Liver (tissue), 9 donors: ENCODE measurements around the gene MGAT5. TPM values are rescaled to one million over a fixed set of nuclear protein-coding genes. Genes with fewer than 3 reads are reported as not detected.

ENCODE experiments used
- DNase-seq: peaks from one replicate; pipeline ENCODE4 v3.0.0-alpha.2; 2017; ENCODE audit warnings: low spot score
- H3K27ac ChIP-seq, 2 donors: one replicate each; pipeline ENCODE4 v1.7.0; 2013; ENCODE audit warnings: inconsistent platforms in 2 of 2, low read length in 2 of 2, control low read depth in 1 of 2, low read depth in 1 of 2, mild to moderate bottlenecking in 1 of 2
- H3K27me3 ChIP-seq, 4 donors: one replicate each; pipeline versions ENCODE4 v1.6.1 to v1.7.0; 2013; ENCODE audit warnings: low read length in 3 of 4, inconsistent platforms in 1 of 4, mild to moderate bottlenecking in 1 of 4, moderate library complexity in 1 of 4; ENCODE audit not compliant: control insufficient read depth in 4 of 4, insufficient read depth in 4 of 4
- H3K36me3 ChIP-seq, 4 donors: one replicate each; pipeline versions ENCODE4 v1.6.1 to v1.7.0; 2013; ENCODE audit warnings: low read length in 3 of 4, mild to moderate bottlenecking in 3 of 4, low read depth in 1 of 4, moderate library complexity in 1 of 4; ENCODE audit not compliant: control insufficient read depth in 4 of 4, insufficient read depth in 3 of 4
- H3K4me1 ChIP-seq, 4 donors: one replicate each; pipeline versions ENCODE4 v1.6.1 to v1.7.0; 2013; ENCODE audit warnings: low read length in 3 of 4, mild to moderate bottlenecking in 3 of 4, moderate library complexity in 1 of 4; ENCODE audit not compliant: control insufficient read depth in 4 of 4, insufficient read depth in 4 of 4
- H3K4me3 ChIP-seq, 3 donors: one replicate each; pipeline versions ENCODE4 v1.6.1 to v1.7.0; 2013; ENCODE audit warnings: low read length in 3 of 3, control low read depth in 1 of 3, low read depth in 1 of 3, mild to moderate bottlenecking in 1 of 3
- H3K9ac ChIP-seq, 2 donors: one replicate each; pipeline ENCODE4 v1.7.0; 2013; ENCODE audit warnings: low read length in 2 of 2, mild to moderate bottlenecking in 2 of 2, moderate library complexity in 2 of 2, control low read depth in 1 of 2, low read depth in 1 of 2
- H3K9me3 ChIP-seq, 4 donors: one replicate each; pipeline versions ENCODE4 v1.6.1 to v1.7.0; 2013; ENCODE audit warnings: low read length in 3 of 4; ENCODE audit not compliant: control insufficient read depth in 4 of 4
- FOXA1 ChIP-seq: IDR thresholded peaks from 2 replicates; pipeline ENCODE4 v1.6.1; 2016; ENCODE audit warnings: antibody characterized with exemption
- FOXA2 ChIP-seq: IDR thresholded peaks from 2 replicates; pipeline ENCODE4 v1.6.1; 2016; ENCODE audit warnings: antibody characterized with exemption
- GABPA ChIP-seq, 2 donors: IDR thresholded peaks in 1 of 2; conservative IDR thresholded peaks in 1 of 2; 2 replicates each; pipeline ENCODE4 v1.6.1; 2016; ENCODE audit warnings: antibody characterized with exemption in 2 of 2, mild to moderate bottlenecking in 1 of 2, moderate library complexity in 1 of 2
- HNF4A ChIP-seq, 2 donors: conservative IDR thresholded peaks; 2 replicates each; pipeline ENCODE4 v1.6.1; 2016; ENCODE audit warnings: antibody characterized with exemption in 2 of 2, mild to moderate bottlenecking in 2 of 2
- HNF4G ChIP-seq: IDR thresholded peaks from 2 replicates; pipeline ENCODE4 v1.6.1; 2016; ENCODE audit warnings: antibody characterized with exemption
- JUND ChIP-seq, 2 donors: IDR thresholded peaks; 2 replicates each; pipeline ENCODE4 v1.6.1; 2016; ENCODE audit warnings: antibody characterized with exemption in 2 of 2
- NR2F2 ChIP-seq: IDR thresholded peaks from 2 replicates; pipeline ENCODE4 v1.6.1; 2016; ENCODE audit warnings: antibody characterized with exemption
- RAD21 ChIP-seq, 2 donors: IDR thresholded peaks; 2 replicates each; pipeline ENCODE4 v1.6.1; 2016; ENCODE audit warnings: antibody characterized with exemption in 2 of 2, mild to moderate bottlenecking in 2 of 2
- RXRA ChIP-seq, 2 donors: IDR thresholded peaks; 2 replicates each; pipeline ENCODE4 v1.6.1; 2017 to 2018; ENCODE audit warnings: antibody characterized with exemption in 2 of 2, mild to moderate bottlenecking in 1 of 2
- SP1 ChIP-seq: IDR thresholded peaks from 2 replicates; pipeline ENCODE4 v1.6.1; 2018; ENCODE audit warnings: antibody characterized with exemption, mild to moderate bottlenecking
- TAF1 ChIP-seq: conservative IDR thresholded peaks from 2 replicates; pipeline ENCODE4 v1.6.1; 2016; ENCODE audit warnings: antibody characterized with exemption, mild to moderate bottlenecking
- YY1 ChIP-seq: IDR thresholded peaks from 2 replicates; pipeline ENCODE4 v1.6.1; 2016; ENCODE audit warnings: antibody characterized with exemption, mild to moderate bottlenecking
- WGBS: extraction: QIAGEN DNeasy Blood & Tissue Kit; methylation state at CpG from one replicate; pipeline ENCODE4 v1.1.7; 2013; 5-methylcytosine and 5-hydroxymethylcytosine counted together
- polyA plus RNA-seq, 2 donors: library from polyadenylated mRNA; stranded (reverse) in 1 of 2; unstranded in 1 of 2; fragments of 200-250 nt in 1 of 2; fragments of >200 nt in 1 of 2; fragmentation: Nextera tagmentation in 1 of 2; extraction: Ambion mirVana in 1 of 2; gene quantifications; one replicate each; pipeline versions ENCODE4 v1.2.1 to v1.2.3, GENCODE V29; 2013 to 2015
- total RNA-seq, 2 donors: library from RNA; depleted of rRNA; stranded (reverse); fragments of >200 nt; gene quantifications; one replicate each; pipeline ENCODE4 v1.2.3, GENCODE V29; 2014
- TF ChIP-seq, protein P1 (sequence below): fragments of 150-350 bp; IDR thresholded peaks from 2 replicates; pipeline ENCODE4 v1.5.1; 2017; ENCODE audit warnings: improper control_type of control experiment, low read depth, low read length; ENCODE audit not compliant: missing input control
- TF ChIP-seq, protein P2 (sequence below): IDR thresholded peaks from 2 replicates; pipeline ENCODE4 v1.6.1; 2016; ENCODE audit warnings: antibody characterized with exemption
- TF ChIP-seq, protein P3 (sequence below): IDR thresholded peaks from 2 replicates; pipeline ENCODE4 v1.6.1; 2016; ENCODE audit warnings: antibody characterized with exemption, mild to moderate bottlenecking
- TF ChIP-seq, protein P4 (sequence below): IDR thresholded peaks from 2 replicates; pipeline ENCODE4 v1.6.1; 2016; ENCODE audit warnings: antibody characterized with exemption
- TF ChIP-seq, protein P5 (sequence below): IDR thresholded peaks from 2 replicates; pipeline ENCODE4 v1.6.1; 2016; ENCODE audit warnings: antibody characterized with exemption
- donor health status: healthy.
- donor health status: healthy.
- donor health status: healthy.
- donor health status: healthy.
- donor health status: healthy.

The MGAT5 gene
- total and polyA plus RNA-seq, 4 donors, result 1.8 to 12.7 (median 5.6) TPM

DNA sequence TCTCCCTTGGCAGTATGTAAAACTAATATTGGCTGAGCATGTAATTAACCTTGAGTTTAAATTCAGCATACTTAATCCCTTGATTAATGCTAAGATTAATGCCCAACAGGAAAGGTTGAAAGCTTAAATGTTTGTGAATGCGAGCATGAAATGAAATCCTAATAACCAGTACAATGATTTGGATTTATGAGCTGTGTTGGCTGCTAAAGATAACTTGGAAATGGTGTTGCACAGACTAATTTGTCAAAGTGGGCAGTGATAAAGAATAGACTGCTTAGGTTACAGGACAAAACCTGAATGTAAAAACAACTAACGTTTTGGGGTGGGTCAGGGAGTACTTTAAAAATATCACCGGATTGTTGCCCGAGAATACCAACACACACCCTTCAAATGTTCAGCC is 70.6 kb downstream of the MGAT5 start:
- no peak for TF ChIP-seq SP1
- no peak for TF ChIP-seq GABPA (IDR thresholded peaks at IDR 0.05 in 1 of 2, conservative IDR thresholded peaks at IDR 0.05 in 1 of 2)
- no peak for TF ChIP-seq RXRA (IDR thresholded peaks at IDR 0.05)
- TF ChIP-seq, protein P1, sequence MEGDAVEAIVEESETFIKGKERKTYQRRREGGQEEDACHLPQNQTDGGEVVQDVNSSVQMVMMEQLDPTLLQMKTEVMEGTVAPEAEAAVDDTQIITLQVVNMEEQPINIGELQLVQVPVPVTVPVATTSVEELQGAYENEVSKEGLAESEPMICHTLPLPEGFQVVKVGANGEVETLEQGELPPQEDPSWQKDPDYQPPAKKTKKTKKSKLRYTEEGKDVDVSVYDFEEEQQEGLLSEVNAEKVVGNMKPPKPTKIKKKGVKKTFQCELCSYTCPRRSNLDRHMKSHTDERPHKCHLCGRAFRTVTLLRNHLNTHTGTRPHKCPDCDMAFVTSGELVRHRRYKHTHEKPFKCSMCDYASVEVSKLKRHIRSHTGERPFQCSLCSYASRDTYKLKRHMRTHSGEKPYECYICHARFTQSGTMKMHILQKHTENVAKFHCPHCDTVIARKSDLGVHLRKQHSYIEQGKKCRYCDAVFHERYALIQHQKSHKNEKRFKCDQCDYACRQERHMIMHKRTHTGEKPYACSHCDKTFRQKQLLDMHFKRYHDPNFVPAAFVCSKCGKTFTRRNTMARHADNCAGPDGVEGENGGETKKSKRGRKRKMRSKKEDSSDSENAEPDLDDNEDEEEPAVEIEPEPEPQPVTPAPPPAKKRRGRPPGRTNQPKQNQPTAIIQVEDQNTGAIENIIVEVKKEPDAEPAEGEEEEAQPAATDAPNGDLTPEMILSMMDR, result no peak
- no peak for TF ChIP-seq RAD21 (IDR thresholded peaks at IDR 0.05)
- TF ChIP-seq FOXA2, result no peak
- TF ChIP-seq FOXA1, result no peak
- TF ChIP-seq, protein P2, sequence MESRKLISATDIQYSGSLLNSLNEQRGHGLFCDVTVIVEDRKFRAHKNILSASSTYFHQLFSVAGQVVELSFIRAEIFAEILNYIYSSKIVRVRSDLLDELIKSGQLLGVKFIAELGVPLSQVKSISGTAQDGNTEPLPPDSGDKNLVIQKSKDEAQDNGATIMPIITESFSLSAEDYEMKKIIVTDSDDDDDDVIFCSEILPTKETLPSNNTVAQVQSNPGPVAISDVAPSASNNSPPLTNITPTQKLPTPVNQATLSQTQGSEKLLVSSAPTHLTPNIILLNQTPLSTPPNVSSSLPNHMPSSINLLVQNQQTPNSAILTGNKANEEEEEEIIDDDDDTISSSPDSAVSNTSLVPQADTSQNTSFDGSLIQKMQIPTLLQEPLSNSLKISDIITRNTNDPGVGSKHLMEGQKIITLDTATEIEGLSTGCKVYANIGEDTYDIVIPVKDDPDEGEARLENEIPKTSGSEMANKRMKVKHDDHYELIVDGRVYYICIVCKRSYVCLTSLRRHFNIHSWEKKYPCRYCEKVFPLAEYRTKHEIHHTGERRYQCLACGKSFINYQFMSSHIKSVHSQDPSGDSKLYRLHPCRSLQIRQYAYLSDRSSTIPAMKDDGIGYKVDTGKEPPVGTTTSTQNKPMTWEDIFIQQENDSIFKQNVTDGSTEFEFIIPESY, result no peak
- TF ChIP-seq, protein P3, sequence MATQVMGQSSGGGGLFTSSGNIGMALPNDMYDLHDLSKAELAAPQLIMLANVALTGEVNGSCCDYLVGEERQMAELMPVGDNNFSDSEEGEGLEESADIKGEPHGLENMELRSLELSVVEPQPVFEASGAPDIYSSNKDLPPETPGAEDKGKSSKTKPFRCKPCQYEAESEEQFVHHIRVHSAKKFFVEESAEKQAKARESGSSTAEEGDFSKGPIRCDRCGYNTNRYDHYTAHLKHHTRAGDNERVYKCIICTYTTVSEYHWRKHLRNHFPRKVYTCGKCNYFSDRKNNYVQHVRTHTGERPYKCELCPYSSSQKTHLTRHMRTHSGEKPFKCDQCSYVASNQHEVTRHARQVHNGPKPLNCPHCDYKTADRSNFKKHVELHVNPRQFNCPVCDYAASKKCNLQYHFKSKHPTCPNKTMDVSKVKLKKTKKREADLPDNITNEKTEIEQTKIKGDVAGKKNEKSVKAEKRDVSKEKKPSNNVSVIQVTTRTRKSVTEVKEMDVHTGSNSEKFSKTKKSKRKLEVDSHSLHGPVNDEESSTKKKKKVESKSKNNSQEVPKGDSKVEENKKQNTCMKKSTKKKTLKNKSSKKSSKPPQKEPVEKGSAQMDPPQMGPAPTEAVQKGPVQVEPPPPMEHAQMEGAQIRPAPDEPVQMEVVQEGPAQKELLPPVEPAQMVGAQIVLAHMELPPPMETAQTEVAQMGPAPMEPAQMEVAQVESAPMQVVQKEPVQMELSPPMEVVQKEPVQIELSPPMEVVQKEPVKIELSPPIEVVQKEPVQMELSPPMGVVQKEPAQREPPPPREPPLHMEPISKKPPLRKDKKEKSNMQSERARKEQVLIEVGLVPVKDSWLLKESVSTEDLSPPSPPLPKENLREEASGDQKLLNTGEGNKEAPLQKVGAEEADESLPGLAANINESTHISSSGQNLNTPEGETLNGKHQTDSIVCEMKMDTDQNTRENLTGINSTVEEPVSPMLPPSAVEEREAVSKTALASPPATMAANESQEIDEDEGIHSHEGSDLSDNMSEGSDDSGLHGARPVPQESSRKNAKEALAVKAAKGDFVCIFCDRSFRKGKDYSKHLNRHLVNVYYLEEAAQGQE, result no peak
- no peak for TF ChIP-seq NR2F2
- no peak for TF ChIP-seq TAF1
- TF ChIP-seq JUND (IDR thresholded peaks at IDR 0.05), result no peak
- TF ChIP-seq HNF4A (conservative IDR thresholded peaks at IDR 0.05), result no peak
- no peak for TF ChIP-seq HNF4G
- H3K27ac ChIP-seq, result no peak overlapping the region
- no peaks in the 10 kb centered on the region for H3K27me3 ChIP-seq
- H3K9me3 ChIP-seq, result no peaks in the 10 kb centered on the region
- no peak overlapping the region for H3K9ac ChIP-seq
- peaks cover 0 to 7% (median 0%) of the 10 kb centered on the region in 4 donors for H3K4me1 ChIP-seq
- peaks cover 0 to 2% (median 0%) of the 10 kb centered on the region in 4 donors for H3K36me3 ChIP-seq
- 82% methylated on average over 4 of the region's 4 CpGs for WGBS
- no peak overlapping the region for H3K4me3 ChIP-seq
- DNase-seq, result no peak

DNA sequence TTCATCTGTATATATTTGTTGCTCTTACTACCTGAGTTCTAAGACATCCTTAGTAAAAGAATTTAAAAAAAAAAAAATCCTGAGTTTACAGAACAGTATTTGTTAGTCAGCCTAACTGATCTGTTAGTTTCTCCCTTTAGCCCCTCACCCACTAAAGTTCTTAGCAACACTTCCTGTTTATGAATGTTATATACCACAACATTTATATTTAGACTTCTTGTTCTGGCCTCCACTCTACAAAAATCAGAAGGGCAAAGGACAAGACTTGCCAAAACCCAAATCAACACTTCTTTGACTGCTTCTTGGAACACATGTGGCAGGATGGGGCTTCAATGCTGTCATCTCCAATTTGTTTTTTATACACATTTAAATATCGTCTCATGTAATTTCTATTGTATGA is 71.1 kb downstream of the MGAT5 start:
- Histone ChIP-seq H3K27me3 (no peaks in the 10 kb centered on the region), H3K27ac (no peak overlapping the region), H3K9ac (no peak overlapping the region), H3K4me1 (peaks cover 0 to 7% (median 0%) of the 10 kb centered on the region in 4 donors), H3K36me3 (peaks cover 0 to 2% (median 0%) of the 10 kb centered on the region in 4 donors), H3K4me3 (no peak overlapping the region), H3K9me3 (no peaks in the 10 kb centered on the region)
- TF ChIP-seq, protein P3, result no peak
- TF ChIP-seq, protein P4, sequence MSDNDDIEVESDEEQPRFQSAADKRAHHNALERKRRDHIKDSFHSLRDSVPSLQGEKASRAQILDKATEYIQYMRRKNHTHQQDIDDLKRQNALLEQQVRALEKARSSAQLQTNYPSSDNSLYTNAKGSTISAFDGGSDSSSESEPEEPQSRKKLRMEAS, result no peak
- no peak for TF ChIP-seq TAF1
- no peak for TF ChIP-seq JUND (IDR thresholded peaks at IDR 0.05)
- no peak for TF ChIP-seq FOXA2
- TF ChIP-seq, protein P2, result no peak
- no peak for TF ChIP-seq RXRA (IDR thresholded peaks at IDR 0.05)
- TF ChIP-seq YY1, result no peak
- TF ChIP-seq, protein P5, sequence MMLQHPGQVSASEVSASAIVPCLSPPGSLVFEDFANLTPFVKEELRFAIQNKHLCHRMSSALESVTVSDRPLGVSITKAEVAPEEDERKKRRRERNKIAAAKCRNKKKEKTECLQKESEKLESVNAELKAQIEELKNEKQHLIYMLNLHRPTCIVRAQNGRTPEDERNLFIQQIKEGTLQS, result no peak
- no peak for TF ChIP-seq RAD21 (IDR thresholded peaks at IDR 0.05)
- no peak for DNase-seq
- WGBS, result 87% methylated on average over 1 of the region's 1 CpG
